Measurements from ENCODE around the gene MRPL17.

DNA sequence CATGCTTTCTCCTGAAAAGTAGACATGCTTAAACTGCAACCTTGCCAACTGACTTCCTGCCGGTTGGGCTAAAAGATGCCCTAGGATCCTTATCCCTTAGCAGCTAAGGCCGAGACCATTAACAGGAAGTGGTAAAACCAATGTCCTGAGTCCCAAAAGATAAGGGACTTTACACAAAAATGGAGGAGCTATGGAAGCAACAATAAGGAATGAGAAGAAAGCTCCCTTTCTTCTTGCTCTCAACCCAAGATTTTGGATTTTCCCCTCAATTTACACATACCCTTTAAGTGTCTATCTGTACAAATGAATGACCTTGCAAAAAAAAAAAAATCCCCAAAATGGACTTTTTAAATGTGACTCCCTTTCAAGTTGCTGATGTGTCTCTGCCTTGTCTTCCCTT is 11.1 kb downstream of the MRPL17 start:
- TF ChIP-seq REST (IDR thresholded peaks at IDR 0.05; ENCODE audit: unreplicated experiment) (no peak), EZH2 (IDR thresholded peaks at IDR 0.05; ENCODE audit: low read depth, unreplicated experiment) (no peak), POLR2AphosphoS5 (IDR thresholded peaks at IDR 0.05; ENCODE audit: low read depth) (no peak), EZH2phosphoT487 (IDR thresholded peaks at IDR 0.05; ENCODE audit: unreplicated experiment) (no peak), CREB1 (CRISPR knock-in tag; IDR thresholded peaks at IDR 0.05; ENCODE audit: low read depth) (no peak), JUNB (IDR thresholded peaks at IDR 0.05; ENCODE audit: unreplicated experiment) (no peak), ETS1 (IDR thresholded peaks at IDR 0.05) (no peak), ZNF331 (CRISPR knock-in tag; IDR thresholded peaks at IDR 0.05; ENCODE audit: low read depth) (no peak)
- TF ChIP-seq, protein P1, sequence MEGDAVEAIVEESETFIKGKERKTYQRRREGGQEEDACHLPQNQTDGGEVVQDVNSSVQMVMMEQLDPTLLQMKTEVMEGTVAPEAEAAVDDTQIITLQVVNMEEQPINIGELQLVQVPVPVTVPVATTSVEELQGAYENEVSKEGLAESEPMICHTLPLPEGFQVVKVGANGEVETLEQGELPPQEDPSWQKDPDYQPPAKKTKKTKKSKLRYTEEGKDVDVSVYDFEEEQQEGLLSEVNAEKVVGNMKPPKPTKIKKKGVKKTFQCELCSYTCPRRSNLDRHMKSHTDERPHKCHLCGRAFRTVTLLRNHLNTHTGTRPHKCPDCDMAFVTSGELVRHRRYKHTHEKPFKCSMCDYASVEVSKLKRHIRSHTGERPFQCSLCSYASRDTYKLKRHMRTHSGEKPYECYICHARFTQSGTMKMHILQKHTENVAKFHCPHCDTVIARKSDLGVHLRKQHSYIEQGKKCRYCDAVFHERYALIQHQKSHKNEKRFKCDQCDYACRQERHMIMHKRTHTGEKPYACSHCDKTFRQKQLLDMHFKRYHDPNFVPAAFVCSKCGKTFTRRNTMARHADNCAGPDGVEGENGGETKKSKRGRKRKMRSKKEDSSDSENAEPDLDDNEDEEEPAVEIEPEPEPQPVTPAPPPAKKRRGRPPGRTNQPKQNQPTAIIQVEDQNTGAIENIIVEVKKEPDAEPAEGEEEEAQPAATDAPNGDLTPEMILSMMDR (conservative IDR thresholded peaks at IDR 0.05; ENCODE audit: low read depth in 2 of 2), result no peak
- TF ChIP-seq, protein P2, sequence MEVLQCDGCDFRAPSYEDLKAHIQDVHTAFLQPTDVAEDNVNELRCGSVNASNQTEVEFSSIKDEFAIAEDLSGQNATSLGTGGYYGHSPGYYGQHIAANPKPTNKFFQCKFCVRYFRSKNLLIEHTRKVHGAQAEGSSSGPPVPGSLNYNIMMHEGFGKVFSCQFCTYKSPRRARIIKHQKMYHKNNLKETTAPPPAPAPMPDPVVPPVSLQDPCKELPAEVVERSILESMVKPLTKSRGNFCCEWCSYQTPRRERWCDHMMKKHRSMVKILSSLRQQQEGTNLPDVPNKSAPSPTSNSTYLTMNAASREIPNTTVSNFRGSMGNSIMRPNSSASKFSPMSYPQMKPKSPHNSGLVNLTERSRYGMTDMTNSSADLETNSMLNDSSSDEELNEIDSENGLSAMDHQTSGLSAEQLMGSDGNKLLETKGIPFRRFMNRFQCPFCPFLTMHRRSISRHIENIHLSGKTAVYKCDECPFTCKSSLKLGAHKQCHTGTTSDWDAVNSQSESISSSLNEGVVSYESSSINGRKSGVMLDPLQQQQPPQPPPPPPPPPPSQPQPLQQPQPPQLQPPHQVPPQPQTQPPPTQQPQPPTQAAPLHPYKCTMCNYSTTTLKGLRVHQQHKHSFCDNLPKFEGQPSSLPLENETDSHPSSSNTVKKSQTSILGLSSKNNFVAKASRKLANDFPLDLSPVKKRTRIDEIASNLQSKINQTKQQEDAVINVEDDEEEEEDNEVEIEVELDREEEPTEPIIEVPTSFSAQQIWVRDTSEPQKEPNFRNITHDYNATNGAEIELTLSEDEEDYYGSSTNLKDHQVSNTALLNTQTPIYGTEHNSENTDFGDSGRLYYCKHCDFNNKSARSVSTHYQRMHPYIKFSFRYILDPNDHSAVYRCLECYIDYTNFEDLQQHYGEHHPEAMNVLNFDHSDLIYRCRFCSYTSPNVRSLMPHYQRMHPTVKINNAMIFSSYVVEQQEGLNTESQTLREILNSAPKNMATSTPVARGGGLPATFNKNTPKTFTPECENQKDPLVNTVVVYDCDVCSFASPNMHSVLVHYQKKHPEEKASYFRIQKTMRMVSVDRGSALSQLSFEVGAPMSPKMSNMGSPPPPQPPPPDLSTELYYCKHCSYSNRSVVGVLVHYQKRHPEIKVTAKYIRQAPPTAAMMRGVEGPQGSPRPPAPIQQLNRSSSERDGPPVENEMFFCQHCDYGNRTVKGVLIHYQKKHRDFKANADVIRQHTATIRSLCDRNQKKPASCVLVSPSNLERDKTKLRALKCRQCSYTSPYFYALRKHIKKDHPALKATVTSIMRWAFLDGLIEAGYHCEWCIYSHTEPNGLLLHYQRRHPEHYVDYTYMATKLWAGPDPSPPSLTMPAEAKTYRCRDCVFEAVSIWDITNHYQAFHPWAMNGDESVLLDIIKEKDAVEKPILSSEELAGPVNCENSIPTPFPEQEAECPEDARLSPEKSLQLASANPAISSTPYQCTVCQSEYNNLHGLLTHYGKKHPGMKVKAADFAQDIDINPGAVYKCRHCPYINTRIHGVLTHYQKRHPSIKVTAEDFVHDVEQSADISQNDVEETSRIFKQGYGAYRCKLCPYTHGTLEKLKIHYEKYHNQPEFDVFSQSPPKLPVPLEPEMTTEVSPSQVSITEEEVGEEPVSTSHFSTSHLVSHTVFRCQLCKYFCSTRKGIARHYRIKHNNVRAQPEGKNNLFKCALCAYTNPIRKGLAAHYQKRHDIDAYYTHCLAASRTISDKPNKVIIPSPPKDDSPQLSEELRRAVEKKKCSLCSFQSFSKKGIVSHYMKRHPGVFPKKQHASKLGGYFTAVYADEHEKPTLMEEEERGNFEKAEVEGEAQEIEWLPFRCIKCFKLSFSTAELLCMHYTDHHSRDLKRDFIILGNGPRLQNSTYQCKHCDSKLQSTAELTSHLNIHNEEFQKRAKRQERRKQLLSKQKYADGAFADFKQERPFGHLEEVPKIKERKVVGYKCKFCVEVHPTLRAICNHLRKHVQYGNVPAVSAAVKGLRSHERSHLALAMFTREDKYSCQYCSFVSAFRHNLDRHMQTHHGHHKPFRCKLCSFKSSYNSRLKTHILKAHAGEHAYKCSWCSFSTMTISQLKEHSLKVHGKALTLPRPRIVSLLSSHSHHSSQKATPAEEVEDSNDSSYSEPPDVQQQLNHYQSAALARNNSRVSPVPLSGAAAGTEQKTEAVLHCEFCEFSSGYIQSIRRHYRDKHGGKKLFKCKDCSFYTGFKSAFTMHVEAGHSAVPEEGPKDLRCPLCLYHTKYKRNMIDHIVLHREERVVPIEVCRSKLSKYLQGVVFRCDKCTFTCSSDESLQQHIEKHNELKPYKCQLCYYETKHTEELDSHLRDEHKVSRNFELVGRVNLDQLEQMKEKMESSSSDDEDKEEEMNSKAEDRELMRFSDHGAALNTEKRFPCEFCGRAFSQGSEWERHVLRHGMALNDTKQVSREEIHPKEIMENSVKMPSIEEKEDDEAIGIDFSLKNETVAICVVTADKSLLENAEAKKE (CRISPR knock-in tag; IDR thresholded peaks at IDR 0.05), result no peak

All from GM23338 (cell line).